NAMALWA (cell line): ENCODE measurements around the gene KDR.

Experiments used
- DNase-seq: peaks from one replicate; pipeline ENCODE4 v3.0.0-alpha.2; 2015; ENCODE audit warnings: low spot score

The KDR gene

DNA sequence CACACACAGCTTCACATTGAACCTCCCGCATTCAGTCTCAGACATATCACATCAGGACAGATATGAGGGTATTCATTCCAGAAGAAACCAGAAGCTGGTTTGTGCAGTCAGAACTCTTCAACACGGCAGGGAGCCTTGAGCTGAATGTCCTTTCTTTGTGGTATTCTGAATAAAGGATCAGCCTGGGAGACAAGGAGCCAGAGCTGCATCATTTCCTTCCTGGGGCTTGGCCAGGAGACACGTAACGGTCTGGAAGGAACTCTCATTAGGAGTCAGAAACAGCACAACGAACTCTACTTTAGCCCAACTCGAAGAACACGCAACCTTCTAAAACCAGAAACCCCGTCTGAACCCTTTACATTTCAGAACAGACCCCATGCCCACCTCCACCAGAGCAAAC, 46.4 kb downstream of the KDR start:
- no peak for DNase-seq

DNA sequence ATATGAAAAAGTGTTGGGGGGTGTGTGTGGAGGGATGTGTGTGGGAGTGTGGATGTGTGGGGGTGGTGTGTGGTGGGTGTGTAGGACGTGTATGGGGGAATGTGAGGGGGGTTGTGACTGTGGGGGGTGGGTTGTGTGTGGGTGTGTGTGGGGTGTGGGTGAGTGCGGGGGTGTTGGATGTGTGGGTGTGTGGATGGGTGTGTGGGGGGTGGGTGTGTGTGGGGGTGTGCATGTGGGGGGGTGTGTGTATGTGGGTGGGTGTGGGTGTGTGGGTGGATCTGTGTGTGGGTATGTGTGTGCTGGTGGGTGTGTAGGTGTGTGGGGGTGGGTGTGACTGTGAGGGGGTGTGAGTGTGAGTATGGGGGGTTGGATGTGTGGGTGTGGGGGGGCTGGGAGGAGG, 47.8 kb downstream of the KDR start:
- DNase-seq = no peak

DNA sequence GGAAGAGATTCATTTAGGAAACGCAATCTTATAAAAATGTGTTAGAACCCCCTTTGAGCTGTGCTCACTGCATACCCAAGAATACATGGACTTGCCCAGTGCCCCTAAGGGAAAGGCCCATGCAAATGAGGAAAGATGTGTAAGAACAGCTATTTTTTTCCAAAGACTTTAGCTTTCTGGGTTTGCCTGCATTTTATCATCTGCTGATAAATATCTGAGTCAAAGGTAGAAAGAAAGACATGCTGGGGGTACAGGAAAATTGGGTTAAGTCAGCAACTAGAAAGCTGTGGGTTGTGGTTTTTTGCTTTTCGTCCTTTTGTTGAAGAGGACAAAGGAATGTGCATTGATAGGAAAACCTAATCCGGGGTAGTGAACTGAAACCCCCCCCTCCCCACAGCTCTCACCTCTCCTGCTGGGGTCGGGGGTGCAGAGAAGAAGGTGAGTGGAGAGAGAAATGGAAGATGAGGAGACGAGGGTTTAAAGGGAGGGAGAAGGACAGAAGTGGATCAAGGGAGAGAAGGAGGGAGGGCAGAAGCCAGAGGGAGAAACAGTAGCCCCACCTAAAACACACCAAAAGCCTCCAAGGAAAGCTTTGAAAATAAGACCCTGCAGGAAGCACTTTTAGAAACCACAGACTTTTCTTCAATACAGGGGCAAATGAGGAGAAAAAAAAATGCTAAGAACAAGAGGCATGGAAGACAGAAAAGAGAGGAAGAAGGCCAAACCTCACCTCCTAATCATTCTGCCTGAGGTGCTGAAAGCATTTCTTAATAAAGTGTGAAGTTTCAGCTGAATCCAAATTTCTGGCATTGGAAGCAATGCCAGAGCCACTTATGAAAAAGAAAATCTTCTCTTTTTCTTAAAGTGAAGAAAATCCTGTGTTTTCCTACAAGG, 49.3 kb downstream of the KDR start:
- no peak for DNase-seq

DNA sequence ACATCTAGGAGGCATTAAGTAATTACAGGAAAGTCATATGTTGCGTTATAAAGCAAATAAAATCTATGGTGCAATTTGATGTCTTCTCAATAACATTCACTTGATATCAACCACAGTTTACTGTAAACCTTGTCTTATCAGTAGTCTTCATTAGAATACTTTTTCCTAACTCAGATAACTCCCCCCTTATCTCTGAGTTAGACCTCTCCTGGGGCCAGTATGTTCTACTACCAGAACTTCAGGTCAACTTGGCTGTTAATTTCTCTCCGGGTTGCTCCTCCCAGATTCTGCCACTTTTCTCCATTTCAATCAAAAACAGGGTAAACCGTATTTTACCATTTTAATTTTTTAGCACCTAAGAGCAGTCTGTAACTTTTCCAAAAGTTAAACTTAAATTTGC, 50.0 kb downstream of the KDR start:
- no peak for DNase-seq

DNA sequence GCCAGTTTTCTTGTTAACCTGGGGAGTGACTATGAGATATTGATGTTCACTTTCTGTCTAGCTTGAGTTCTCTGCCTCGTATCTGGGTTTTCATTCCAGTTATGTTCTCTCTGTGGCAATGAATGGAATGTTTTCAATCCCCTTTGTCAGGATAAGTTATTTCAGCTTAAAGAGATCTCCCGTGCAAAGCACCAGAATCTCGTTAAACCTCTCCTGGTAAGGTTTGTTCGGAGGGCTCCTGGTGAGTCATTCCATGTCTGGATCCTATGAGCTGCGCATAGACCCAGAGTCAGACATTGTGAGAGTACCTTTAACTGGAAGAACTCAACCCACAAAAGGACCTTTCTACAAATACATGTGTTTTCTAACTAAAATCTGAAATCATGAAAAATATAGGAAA, 51.0 kb downstream of the KDR start:
- no peak for DNase-seq

DNA sequence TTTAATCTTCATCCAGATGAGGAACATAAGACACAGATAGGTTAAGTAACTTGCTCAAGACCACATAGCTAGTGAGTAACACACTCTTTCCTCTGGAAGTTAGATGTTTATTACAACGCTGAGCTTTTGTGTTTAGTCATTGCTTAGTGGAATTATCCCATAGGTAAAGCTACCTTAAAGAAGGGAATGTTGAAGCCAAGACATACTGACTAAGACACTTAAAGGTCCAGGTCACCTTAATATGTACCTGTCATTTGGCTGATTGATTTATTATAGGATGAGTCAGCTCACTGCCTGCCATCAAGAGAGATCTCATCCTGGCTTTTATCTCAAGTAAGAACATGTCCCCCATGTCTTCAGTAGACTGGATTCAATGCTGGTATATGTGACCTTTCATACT, 53.4 kb downstream of the KDR start:
- no peak for DNase-seq

DNA sequence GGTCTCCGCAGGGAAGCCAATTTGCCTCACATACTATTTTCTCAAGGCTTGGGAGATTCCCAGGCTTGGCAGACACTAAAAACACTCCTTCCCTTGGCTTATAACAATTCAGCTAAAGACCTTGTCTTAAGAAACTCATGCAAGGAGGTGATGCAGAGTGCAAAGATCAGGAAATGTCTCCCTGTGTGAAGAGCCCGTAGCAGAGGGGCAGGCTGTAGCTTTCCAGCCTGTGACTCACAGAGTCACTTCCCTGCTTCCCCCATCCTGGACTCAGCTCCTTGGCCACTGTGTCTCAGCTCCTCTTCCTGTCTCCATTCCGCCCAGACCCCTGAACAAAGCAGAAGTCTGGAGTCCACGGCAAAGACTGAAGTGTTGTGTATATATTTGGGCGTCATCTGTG, 56.1 kb downstream of the KDR start:
- DNase-seq = no peak

DNA sequence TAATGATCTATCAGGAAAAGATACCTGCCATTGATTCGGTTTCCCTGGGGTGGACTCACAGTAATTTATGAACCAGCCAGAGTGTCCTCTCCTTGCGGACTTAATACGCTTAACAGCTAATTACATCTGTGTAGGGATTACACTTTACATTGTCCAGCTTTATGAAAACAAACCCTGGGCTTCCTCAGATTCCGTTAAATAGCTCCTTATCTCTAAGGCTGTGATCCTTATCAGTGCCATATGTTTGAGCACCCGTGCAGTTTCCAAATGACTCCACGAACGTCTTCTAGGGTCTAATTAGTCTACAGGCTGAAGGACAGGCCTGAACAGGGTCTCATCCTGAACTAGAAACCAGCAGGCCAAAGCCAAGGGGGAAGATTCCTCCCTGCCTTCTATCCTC, 56.9 kb downstream of the KDR start:
- no peak for DNase-seq

DNA sequence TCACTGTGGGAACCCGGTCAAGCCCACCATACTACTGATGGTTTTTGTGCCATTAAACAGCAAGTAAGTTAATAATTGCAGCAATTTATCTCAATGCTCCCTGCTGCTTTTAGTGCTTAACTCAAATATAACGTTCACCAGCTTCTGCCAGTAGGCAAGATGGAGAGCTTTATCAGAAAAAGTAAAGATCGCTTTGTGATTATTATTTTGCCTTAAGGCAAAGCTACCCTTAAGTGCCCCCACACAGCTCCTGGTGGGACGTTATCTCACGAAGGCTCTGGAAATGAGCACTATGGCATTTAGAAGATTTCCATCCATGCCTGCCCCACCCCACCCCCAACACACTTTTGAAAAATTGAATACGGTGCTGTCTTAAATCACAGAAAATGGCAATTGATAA, 59.4 kb downstream of the KDR start:
- DNase-seq = no peak

DNA sequence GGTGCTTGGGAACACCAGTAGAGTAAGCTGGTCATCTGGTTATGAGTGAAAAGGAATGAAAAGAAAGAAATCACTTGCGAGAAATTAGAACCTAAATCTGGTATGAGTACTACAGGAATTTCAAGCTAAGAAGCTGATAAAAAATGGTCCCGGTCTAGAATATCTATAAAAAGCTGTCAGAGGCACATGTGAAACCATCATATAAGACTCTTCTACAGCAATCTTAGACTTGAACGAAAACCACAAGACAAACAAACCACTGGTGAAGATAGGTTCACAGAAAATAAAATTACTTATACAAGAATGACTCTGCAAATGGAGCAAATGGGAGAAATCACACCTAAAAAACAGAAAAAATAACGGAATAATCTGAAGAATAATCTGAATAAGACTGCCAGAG, 69.9 kb downstream of the KDR start:
- DNase-seq = no peak

DNA sequence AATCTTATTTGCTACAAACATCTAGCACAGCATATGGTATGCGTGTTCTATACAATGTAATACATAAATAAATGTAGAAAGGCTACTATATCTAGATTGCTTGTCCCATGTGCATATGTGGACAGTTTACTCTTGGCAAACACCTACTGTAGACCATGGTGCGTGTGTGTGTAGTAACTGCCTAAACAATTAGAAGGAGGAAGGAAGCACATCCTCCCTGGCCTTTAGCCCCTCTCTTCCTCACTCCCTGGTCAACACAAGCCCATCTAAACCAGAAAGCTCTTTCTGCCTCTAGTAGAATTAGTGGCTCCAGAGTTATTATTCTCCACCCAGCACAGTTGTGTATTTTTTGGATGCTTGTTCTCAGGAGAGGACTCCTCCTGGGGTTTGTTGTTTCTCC, 73.9 kb downstream of the KDR start:
- DNase-seq = no peak

DNA sequence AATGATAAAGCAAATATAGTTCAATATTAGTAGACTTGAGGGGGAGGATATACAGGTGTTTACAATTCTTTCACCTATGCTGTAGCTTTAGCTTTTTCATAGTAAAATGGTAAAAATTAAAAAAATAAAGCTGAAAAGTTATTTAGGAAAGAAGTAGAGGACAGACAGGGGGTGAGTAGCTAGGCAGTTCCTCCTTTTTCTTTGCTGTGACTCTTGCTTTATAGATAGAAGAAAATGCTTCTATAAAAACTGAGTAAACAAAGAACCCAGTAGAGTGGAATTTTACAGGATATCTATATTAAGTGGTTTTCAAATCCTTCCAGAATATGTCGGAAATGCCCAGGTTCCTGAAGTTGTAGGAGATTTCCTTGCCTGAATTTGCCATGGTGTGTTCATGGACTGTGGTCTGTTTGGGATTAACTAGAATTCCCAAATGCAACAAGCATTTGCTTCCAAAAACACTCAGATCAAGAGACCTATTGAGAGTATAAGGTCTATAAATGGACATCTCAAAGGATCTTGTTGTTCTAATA, 74.9 kb downstream of the KDR start:
- no peak for DNase-seq

DNA sequence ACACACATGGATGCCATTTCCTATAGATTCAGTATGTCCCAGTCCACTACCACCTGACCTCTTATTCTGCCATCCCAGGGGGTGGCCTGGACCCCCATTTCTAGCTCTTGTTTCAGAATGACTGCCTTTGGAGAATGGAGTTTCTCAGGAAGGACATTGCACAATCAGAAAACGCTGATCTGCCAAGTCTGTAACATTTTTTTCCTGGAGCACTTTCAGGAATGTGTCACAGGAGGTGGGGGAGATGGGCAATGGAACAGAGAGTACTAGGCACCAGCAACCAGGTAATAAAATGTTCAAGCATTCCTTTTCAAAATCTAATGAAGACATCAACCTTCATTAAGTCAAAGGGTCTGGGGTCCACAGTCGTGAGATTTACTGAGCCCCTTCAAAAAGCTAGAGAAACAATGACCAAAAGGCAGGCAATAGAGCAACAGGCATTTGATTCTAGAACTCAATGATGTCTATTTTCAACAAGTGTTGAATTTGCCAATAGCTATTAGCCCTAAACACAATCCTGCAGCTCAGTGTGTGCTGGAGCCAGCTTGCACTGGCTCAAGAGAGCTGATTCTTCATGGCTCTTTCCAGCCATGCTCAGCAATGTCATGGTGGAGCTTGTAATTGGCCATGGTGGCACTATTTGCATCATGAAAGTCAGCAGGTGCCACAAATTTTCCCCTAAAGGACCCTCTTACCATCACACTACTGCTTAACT, 87.1 kb downstream of the KDR start:
- no peak for DNase-seq

DNA sequence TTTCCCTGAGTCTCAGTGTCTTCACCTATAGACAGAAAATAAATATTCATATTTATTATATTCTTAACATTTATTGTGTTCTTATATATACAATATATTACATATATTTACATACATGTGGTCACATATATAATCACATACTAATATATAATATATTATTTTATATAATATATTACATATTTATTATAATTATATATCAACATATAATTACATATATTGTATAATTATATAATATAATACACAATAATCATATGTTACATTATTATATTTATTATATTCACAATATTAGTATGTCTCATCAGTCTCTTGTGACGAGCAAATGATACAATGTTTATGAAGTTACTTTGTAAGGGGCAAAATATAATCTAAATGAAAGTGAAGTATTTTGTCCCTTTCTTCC, 87.7 kb downstream of the KDR start:
- no peak for DNase-seq

DNA sequence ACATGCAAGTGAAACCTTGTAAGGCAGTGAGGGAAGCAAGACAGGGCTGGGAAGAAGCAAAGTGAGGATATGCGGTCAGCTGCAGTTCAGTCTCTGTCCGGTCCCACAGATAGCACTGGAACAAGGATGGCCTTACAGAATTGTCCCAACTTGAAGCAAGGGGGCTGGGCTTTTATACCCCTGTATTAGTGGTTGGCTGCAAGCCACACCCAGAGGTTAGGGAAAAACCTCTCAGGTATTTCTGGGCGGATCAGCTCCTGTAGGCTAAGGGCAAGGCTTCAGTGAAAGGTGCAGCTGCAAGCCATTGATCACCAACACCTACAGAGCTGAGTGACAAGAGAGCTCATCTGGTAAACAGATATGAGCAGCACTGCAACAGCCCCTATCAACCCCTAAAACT, 89.0 kb downstream of the KDR start:
- no peak for DNase-seq

DNA sequence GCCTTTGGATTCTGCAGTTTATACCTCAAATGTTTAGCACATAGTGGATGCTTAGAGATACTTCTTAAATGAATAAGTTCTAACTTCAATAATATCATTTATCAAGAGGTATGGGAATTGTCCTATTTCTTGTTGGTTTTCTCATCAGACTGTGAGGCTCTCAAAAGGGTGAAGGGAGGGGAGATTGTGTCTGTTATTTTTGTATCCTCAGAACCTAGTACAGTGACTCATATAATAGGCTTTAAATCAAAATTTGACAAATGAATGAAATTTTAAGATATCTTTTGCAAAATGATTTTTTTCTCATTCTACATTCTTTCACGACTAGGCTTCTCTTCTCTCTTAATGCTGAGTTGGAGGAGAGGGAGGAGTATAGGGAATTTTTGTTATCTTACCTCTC, 89.5 kb downstream of the KDR start:
- DNase-seq = no peak

DNA sequence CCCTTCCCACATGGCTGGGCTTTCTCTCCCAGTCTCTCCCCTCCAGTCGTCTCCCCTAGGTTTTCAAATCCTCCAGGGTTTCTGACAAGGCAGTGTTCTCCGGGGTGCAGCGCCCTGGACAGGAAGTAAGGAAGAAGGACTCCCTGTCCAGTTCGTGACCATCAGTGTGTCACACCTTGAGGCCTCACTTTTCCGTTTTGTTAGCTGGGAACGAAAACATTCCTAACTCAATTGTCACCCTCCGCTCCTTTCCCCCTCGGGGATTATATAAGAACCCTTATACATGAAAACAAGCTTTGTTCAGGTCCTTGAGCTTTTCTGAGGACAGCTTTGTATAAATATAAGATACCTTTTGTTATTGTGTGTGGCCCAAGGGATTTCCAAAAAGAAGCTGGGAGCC, 92.1 kb downstream of the KDR start:
- no peak for DNase-seq

DNA sequence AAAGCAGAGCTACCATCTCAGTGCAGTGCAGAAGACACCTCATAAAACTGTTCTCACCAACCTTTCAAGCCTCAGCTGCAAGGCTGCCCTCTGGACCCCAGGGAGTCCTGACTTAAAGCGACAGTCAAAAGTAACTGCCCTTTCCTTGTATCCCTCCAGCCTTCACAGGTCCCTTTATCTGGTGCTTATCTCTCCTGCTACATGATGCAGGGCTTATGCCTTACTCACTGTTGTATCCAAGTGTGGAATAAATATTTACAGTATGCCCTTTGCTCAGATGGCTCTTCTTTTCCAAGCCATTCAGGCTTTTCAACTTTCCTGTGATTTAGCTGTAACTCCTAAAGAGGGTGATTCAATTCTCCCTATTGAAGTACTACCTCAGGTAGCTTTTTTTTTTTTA, 92.6 kb downstream of the KDR start:
- no peak for DNase-seq

DNA sequence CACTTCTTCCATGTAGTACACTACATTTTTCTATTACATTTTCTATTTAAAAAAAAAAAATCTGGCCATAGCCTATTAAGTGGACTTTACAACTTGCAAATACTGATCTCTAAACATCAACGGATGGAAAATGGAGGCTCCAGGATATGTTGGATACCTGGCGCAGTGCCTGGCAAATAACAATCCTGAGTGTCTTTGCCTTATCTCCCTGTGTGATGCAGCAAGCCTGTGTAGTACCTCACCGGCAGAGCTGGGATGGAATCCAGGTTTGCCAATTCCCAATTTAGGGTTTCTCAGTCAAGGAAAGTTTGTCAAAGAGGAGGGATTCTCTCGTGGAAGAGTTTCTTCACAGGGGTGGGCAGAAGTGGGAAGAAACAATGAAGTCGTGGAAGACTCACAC, 93.2 kb downstream of the KDR start:
- no peak for DNase-seq

DNA sequence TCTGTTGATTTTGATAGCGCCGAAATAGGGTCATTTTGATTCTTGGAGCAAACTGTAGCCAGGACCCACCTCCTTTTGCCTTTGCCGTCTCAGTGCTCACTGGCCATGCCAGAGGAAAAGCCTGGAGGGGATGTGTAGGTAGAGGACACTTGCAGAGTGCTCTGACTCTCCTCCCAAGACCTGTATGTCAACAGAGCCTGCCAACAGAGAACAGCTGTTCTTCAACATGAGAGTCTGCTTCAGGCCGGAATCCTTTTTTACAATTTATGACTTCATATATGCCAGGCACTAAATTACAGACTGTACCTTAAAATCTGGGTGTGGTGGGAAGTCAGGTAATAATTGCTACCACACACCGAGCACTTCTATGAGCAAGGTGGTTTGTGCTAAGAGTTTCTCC, 94.2 kb downstream of the KDR start:
- no peak for DNase-seq

DNA sequence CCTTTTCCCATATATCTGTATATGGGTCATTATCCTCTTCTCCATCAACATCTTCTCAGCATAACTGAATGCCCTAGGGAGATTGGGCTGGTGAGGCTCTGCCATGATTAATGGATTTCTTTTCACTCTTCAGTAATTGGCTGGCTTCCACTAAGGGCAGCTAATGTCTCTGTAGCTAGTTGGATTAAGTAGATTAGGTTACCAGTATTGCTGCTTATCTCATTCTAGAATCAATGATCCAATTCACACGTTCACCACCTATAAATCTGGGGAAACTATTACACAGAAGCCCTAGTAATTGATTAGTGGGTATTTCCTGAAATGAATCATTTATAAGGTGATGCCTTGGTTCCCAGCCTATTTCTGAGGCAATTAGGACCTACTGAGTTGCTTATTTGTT, 94.8 kb downstream of the KDR start:
- no peak for DNase-seq

DNA sequence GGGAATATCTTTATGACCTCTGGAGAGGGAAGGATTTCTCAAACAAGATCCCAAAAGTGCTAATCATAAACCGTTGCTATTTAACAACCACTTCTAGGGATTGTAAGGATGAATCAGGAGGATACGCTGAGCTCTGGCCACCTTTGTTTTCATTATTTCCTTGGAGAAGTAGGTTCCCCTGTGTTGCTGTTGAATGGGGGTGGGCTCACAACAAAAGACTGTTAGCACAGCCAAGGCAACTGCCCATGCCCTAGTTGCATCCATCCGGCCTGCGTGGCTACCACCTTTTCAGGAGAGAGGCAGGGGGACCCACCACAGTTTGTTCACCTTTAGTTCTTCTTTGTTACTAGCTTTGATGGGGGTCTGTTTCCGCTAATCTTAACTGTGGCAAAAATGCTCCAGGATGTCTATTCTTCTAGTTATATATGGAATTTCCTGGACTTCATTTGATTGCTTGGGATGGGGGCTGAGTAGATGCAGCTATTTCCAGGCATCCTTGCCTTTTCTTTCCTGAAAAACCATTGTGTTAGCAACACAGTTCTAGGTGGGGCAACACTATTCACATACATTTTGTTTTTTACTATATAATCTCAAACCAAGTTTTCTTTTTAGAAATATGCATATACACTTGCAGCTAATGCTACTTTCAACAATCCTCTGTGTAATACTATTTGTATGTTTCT, 95.4 kb downstream of the KDR start:
- DNase-seq = no peak

DNA sequence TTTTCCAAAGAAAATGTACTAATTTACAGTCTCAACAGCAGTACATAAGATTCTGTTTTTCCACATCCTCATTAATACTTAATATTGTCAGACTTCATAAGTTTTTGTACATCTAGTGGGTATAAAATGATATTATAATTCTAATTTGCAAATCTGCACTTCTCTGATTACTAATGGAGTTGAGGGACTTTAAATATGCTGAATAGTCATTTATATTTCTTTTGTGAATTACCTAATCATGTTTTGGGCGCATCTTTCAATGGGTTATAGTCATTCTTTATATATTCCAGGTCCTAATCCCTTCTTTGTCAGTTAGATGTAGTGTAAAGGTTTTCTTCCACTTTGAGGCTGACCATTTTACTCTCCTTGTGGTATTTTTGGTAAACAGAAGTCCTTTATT, 96.1 kb downstream of the KDR start:
- DNase-seq = no peak
